ENCODE results near the gene C20orf202.
A peak's percentile ranks its signal among the peaks of the same experiment; 100 is the strongest.

GRCh38 chr20:1215386-1216170, 12.3 kb downstream of the C20orf202 start:
- peak; percentile 44 for TF ChIP-seq TAF9B (IDR thresholded peaks at IDR 0.05; ENCODE audit: partially characterized antibody)
- TF ChIP-seq REST (IDR thresholded peaks at IDR 0.05; ENCODE audit: borderline replicate concordance), result no peak
- no peak for TF ChIP-seq REST (CRISPR knock-in tag; IDR thresholded peaks at IDR 0.05; ENCODE audit: low read depth)
- no peak for TF ChIP-seq IRF1 (CRISPR knock-in tag; IDR thresholded peaks at IDR 0.05; ENCODE audit: borderline replicate concordance)
- no peak for TF ChIP-seq CBX1 (IDR thresholded peaks at IDR 0.05; ENCODE audit: low read depth)
- no peak for TF ChIP-seq PML (IDR thresholded peaks at IDR 0.05; ENCODE audit: low read length)
- no peak for TF ChIP-seq HOMEZ (CRISPR knock-in tag; IDR thresholded peaks at IDR 0.05)
- no peak for TF ChIP-seq HMGXB4 (CRISPR knock-in tag; IDR thresholded peaks at IDR 0.05)
- TF ChIP-seq ZNF445 (CRISPR knock-in tag; IDR thresholded peaks at IDR 0.05; ENCODE audit: low read depth), result no peak
- TF ChIP-seq E2F5 (CRISPR knock-in tag; IDR thresholded peaks at IDR 0.05), result no peak
